Trophoblast cell (in vitro differentiated cells and primary cell): ENCODE measurements around the gene PHOX2A.

ENCODE experiments used
- DNase-seq, 2 donors: peaks; one replicate each; pipeline ENCODE4 v3.0.0-alpha.2; 2016
- H2AFZ ChIP-seq: 2 replicates; pipeline ENCODE4 v1.6.1; 2013; ENCODE audit warnings: low read length, moderate library complexity, mild to moderate bottlenecking; ENCODE audit not compliant: insufficient read depth, poor library complexity
- H2AK5ac ChIP-seq: 2 replicates; pipeline ENCODE4 v1.6.1; 2013; ENCODE audit warnings: mild to moderate bottlenecking, low read length
- H2BK120ac ChIP-seq: 2 replicates; pipeline ENCODE4 v1.6.1; 2013; ENCODE audit warnings: low read length, mild to moderate bottlenecking, moderate library complexity; ENCODE audit not compliant: insufficient read depth, poor library complexity
- H2BK12ac ChIP-seq: 2 replicates; pipeline ENCODE4 v1.6.1; 2013; ENCODE audit warnings: mild to moderate bottlenecking, low read length, moderate library complexity
- H2BK5ac ChIP-seq: 2 replicates; pipeline ENCODE4 v1.6.1; 2013; ENCODE audit warnings: low read length, low read depth, moderate library complexity, mild to moderate bottlenecking; ENCODE audit not compliant: poor library complexity
- H3K14ac ChIP-seq: 2 replicates; pipeline ENCODE4 v1.6.1; 2013; ENCODE audit warnings: mild to moderate bottlenecking, low read length
- H3K18ac ChIP-seq: 2 replicates; pipeline ENCODE4 v1.6.1; 2013; ENCODE audit warnings: mild to moderate bottlenecking, low read length
- H3K23ac ChIP-seq: 2 replicates; pipeline ENCODE4 v1.6.1; 2013; ENCODE audit warnings: low read length
- H3K27ac ChIP-seq: 2 replicates; pipeline ENCODE4 v1.5.1; 2013; ENCODE audit warnings: low read depth, mild to moderate bottlenecking, inconsistent platforms, low read length, moderate library complexity
- H3K27me3 ChIP-seq: 2 replicates; pipeline ENCODE4 v1.6.1; 2013; ENCODE audit warnings: inconsistent platforms, mild to moderate bottlenecking, low read length, moderate library complexity; ENCODE audit not compliant: insufficient read depth
- H3K36me3 ChIP-seq, 2 experiments: 1 replicate in 1 of 2; 2 replicates in 1 of 2; pipeline ENCODE4 v1.6.1; 2013; ENCODE audit warnings: low read length in 2 of 2, mild to moderate bottlenecking in 2 of 2, moderate library complexity in 1 of 2; ENCODE audit not compliant: insufficient read depth in 2 of 2, control insufficient read depth in 1 of 2
- H3K4ac ChIP-seq: 2 replicates; pipeline ENCODE4 v1.6.1; 2013; ENCODE audit warnings: low read depth, mild to moderate bottlenecking, low read length, moderate library complexity
- H3K4me1 ChIP-seq, 2 experiments: 1 replicate in 1 of 2; 2 replicates in 1 of 2; pipeline ENCODE4 v1.6.1; 2013; ENCODE audit warnings: low read length in 2 of 2, mild to moderate bottlenecking in 2 of 2, moderate library complexity in 1 of 2; ENCODE audit not compliant: insufficient read depth in 2 of 2, control insufficient read depth in 1 of 2
- H3K4me2 ChIP-seq: 2 replicates; pipeline ENCODE4 v1.6.1; 2013; ENCODE audit warnings: inconsistent platforms, mild to moderate bottlenecking, low read length, moderate library complexity
- H3K4me3 ChIP-seq: 2 replicates; pipeline ENCODE4 v1.5.1; 2013; ENCODE audit warnings: mild to moderate bottlenecking, low read depth, low read length, inconsistent platforms
- H3K79me1 ChIP-seq: one replicate; pipeline ENCODE4 v1.6.1; 2013; ENCODE audit warnings: low read length
- H3K79me2 ChIP-seq: 2 replicates; pipeline ENCODE4 v1.6.1; 2013; ENCODE audit warnings: low read length, mild to moderate bottlenecking; ENCODE audit not compliant: control insufficient read depth, insufficient read depth, poor library complexity
- H3K9ac ChIP-seq: 2 replicates; pipeline ENCODE4 v1.6.1; 2013; ENCODE audit warnings: mild to moderate bottlenecking, low read length
- H3K9me3 ChIP-seq: 2 replicates; pipeline ENCODE4 v1.6.1; 2013; ENCODE audit warnings: low read depth, mild to moderate bottlenecking, control low read depth, inconsistent platforms, low read length; ENCODE audit not compliant: insufficient read depth
- H4K12ac ChIP-seq: 2 replicates; pipeline ENCODE4 v1.6.1; 2013; ENCODE audit warnings: low read depth, mild to moderate bottlenecking, low read length, moderate library complexity
- H4K8ac ChIP-seq: 2 replicates; pipeline ENCODE4 v1.6.1; 2013; ENCODE audit warnings: low read depth, mild to moderate bottlenecking, low read length, moderate library complexity
- H4K91ac ChIP-seq: one replicate; pipeline ENCODE4 v1.6.1; 2013; ENCODE audit warnings: low read depth, mild to moderate bottlenecking, low read length, moderate library complexity
- WGBS: extraction: QIAGEN DNeasy Blood & Tissue Kit; methylation state at CpG from one replicate; pipeline ENCODE4 v1.1.7; 2013; ENCODE audit warnings: missing lambda C conversion rate; ENCODE audit not compliant: insufficient read length, insufficient coverage; ENCODE audit errors: extremely low coverage; 5-methylcytosine and 5-hydroxymethylcytosine counted together

Gene PHOX2A

DNA sequence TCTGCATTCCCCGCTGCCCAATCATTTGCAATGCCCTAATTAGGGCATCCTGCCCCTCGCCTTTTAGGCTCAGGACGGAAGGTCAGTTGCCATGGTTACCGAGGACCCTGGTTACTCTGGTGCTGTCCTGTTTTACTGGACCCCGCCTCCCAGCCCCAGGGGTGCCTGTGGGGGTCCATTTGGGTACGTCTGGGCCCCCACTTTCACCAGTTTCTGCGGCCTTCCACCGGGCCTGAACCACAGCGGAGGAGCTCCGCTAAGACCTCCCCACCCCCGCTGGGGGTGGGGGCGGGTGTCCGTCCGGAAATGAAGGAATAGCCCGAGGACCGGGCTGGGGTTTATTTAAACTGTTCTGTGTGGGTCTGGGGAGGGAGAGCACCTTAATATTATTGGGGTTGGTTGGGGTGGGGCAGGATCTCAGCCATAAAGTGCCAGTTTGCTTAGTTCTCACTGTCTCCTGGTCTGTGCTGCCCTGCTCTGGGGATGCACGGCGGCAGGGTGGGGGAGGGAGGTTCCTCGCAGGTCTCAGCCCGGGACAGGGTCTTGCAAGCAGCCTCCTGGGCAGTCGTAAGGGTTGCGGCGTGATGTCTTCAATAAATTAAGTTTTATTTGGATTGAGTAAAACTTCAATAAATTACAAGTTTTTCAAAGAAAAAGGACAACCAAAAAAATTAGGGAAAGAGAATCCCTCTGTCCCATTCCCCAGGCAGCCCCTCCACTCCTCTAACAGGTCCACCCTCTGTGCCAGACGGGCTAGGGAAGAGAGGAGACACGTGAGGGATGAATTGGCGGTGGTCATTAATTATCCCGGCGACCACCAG is 5.3 kb downstream of the PHOX2A start:
- no CpG with 5 or more reads among the region's 28 CpGs for WGBS
- Histone ChIP-seq H3K23ac (no peak overlapping the region), H4K91ac (no peak overlapping the region), H2BK120ac (no peak overlapping the region), H4K8ac (no peak overlapping the region), H3K79me1 (peaks cover 8% of the 10 kb centered on the region), H3K9ac (no peak overlapping the region), H2AK5ac (no peak overlapping the region), H3K4ac (no peak overlapping the region), H3K14ac (no peak overlapping the region), H3K9me3 (peaks cover 3% of the 10 kb centered on the region), H3K4me1 (peaks cover 15 to 28% of the 10 kb centered on the region in 2 experiments), H3K79me2 (no peaks in the 10 kb centered on the region), H3K4me3 (no peak overlapping the region), H3K36me3 (peaks cover 40 to 42% of the 10 kb centered on the region in 2 experiments), H2AFZ (no peak overlapping the region), H3K4me2 (peak overlapping the region; percentile 77), H3K18ac (no peak overlapping the region), H2BK5ac (no peak overlapping the region), H3K27me3 (peaks cover 19% of the 10 kb centered on the region), H2BK12ac (no peak overlapping the region), H4K12ac (no peak overlapping the region), H3K27ac (no peak overlapping the region)
- peak in 1 of 2 donors; percentile 7 for DNase-seq

DNA sequence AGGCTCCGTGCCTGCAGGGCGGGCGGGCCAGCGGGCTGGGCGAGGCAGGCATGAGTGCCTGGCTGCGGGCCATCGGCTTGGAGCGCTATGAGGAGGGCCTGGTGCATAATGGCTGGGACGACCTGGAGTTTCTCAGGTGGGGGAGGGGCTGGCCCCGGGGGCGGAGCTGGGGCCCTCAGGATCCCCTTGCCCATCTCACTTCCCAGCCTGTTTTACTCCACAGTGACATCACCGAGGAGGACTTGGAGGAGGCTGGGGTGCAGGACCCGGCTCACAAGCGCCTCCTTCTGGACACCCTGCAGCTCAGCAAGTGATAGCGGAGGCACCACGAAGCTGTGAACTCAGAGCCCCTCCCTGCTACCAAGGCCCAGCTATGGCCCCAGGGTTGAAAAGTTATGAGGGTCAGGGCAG is 5.9 kb downstream of the PHOX2A start:
- Histone ChIP-seq H3K14ac (no peak overlapping the region), H3K27ac (no peak overlapping the region), H3K4me1 (peaks cover 11 to 25% of the 10 kb centered on the region in 2 experiments), H3K79me2 (no peaks in the 10 kb centered on the region), H2AK5ac (no peak overlapping the region), H4K12ac (no peak overlapping the region), H2BK12ac (no peak overlapping the region), H2AFZ (no peak overlapping the region), H3K4me2 (no peak overlapping the region), H3K4me3 (no peak overlapping the region), H3K23ac (no peak overlapping the region), H4K8ac (no peak overlapping the region), H3K36me3 (peaks cover 47 to 49% of the 10 kb centered on the region in 2 experiments), H3K79me1 (peaks cover 8% of the 10 kb centered on the region), H3K9me3 (peaks cover 3% of the 10 kb centered on the region), H3K4ac (no peak overlapping the region), H4K91ac (no peak overlapping the region), H2BK5ac (no peak overlapping the region), H3K18ac (no peak overlapping the region), H3K9ac (no peak overlapping the region), H2BK120ac (no peak overlapping the region), H3K27me3 (peaks cover 12% of the 10 kb centered on the region)
- no CpG with 5 or more reads among the region's 16 CpGs for WGBS
- peak; percentile 61 to 75 for DNase-seq

DNA sequence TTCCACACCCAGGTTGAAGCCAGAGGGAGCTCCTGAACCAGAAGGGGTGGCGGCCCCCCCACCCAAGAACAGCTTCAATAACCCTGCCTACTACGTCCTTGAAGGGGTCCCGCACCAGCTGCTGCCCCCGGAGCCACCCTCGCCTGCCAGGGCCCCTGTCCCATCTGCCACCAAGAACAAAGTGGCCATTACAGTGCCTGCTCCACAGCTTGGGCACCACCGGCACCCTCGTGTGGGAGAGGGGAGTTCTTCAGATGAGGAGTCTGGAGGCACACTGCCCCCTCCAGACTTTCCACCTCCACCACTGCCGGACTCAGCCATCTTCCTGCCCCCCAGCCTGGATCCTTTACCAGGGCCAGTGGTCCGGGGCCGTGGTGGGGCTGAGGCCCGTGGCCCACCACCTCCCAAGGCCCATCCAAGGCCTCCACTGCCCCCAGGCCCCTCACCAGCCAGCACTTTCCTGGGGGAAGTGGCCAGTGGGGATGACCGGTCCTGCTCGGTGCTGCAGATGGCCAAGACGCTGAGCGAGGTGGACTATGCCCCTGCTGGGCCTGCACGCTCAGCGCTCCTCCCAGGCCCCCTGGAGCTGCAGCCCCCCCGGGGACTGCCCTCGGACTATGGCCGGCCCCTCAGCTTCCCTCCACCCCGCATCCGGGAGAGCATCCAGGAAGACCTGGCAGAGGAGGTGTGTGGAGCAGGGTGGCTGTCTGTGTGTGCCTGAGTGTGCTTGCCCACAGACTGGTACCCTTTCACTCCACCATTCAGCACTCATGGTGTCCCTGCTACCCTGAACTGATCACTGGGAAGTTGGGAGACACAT is 6.7 kb downstream of the PHOX2A start:
- H3K27me3 ChIP-seq, result peaks cover 9% of the 10 kb centered on the region
- no peak for DNase-seq
- no CpG with 5 or more reads among the region's 22 CpGs for WGBS

DNA sequence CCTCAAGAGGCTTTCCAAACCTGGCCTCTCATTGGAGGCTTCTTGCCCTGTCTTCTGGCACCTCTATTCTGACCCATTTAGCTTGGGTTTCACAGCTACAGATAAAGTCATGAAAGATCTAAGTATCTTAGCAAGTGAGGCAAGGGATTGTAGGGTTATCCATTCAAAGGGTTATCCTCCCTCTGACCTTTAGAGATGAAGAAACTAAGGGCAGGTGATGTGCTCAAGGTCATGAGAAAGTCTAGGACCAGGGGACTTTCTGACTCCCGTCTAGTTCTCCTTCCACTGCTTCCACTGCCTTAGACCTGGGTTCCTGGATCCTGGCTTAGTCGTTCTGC is 7.2 kb downstream of the PHOX2A start:
- no peak overlapping the region for H2BK5ac ChIP-seq
- H3K27ac ChIP-seq, result no peak overlapping the region
- H4K12ac ChIP-seq, result no peak overlapping the region
- no peak overlapping the region for H3K4me3 ChIP-seq
- no peak overlapping the region for H3K9ac ChIP-seq
- H3K14ac ChIP-seq, result no peak overlapping the region
- H3K27me3 ChIP-seq, result peaks cover 9% of the 10 kb centered on the region
- peaks cover 8% of the 10 kb centered on the region for H3K79me1 ChIP-seq
- no CpG with 5 or more reads among the region's 2 CpGs for WGBS
- DNase-seq, result no peak
- H4K91ac ChIP-seq, result no peak overlapping the region
- H2BK12ac ChIP-seq, result no peak overlapping the region
- no peak overlapping the region for H3K4me2 ChIP-seq
- no peak overlapping the region for H2BK120ac ChIP-seq
- H3K23ac ChIP-seq, result no peak overlapping the region
- no peaks in the 10 kb centered on the region for H3K79me2 ChIP-seq
- no peak overlapping the region for H4K8ac ChIP-seq
- no peak overlapping the region for H2AK5ac ChIP-seq
- H3K18ac ChIP-seq, result no peak overlapping the region
- peaks cover 11 to 25% of the 10 kb centered on the region in 2 experiments for H3K4me1 ChIP-seq
- H3K9me3 ChIP-seq, result peaks cover 3% of the 10 kb centered on the region
- peaks cover 60 to 62% of the 10 kb centered on the region in 2 experiments for H3K36me3 ChIP-seq
- no peak overlapping the region for H2AFZ ChIP-seq
- H3K4ac ChIP-seq, result no peak overlapping the region

More for the DNA sequence above, 6.7 kb downstream of the PHOX2A start:
- Histone ChIP-seq H3K4me2 (no peak overlapping the region), H3K9me3 (peaks cover 3% of the 10 kb centered on the region), H3K23ac (no peak overlapping the region), H3K9ac (no peak overlapping the region), H4K12ac (no peak overlapping the region), H3K79me2 (no peaks in the 10 kb centered on the region), H3K79me1 (peaks cover 8% of the 10 kb centered on the region), H2BK5ac (no peak overlapping the region), H3K4ac (no peak overlapping the region), H3K14ac (no peak overlapping the region), H3K4me1 (peaks cover 11 to 25% of the 10 kb centered on the region in 2 experiments), H2AK5ac (no peak overlapping the region), H4K8ac (no peak overlapping the region), H3K36me3 (peaks cover 54 to 56% of the 10 kb centered on the region in 2 experiments), H4K91ac (no peak overlapping the region), H3K27ac (no peak overlapping the region), H2BK12ac (no peak overlapping the region), H3K18ac (no peak overlapping the region), H3K4me3 (no peak overlapping the region), H2BK120ac (no peak overlapping the region), H2AFZ (no peak overlapping the region)
